Measurements from ENCODE around the gene KPRP.

The KPRP gene

GRCh38 chr1:152806576-152806975 lies 48.8 kb downstream of the KPRP start, which contains the start of gene LCE1C:
Gene LCE1C, minus strand, starts transcription at chr1:152806651. Its CDS starts 1,173 bp downstream, at chr1:152805478.
- H3K9me3 ChIP-seq (ENCODE audit: insufficient read depth, low read length), result no peaks in the 10 kb centered on the region
- no peak for DNase-seq (ENCODE audit: low read depth, low spot score)
- no peaks in the 10 kb centered on the region for H3K4me1 ChIP-seq (ENCODE audit: insufficient read depth, insufficient read length)
- H3K27me3 ChIP-seq (ENCODE audit: insufficient read depth, insufficient read length), result no peaks in the 10 kb centered on the region
- H3K4me3 ChIP-seq (ENCODE audit: insufficient read length, low read depth), result no peak within 1 kb of the TSS
- H3K36me3 ChIP-seq (ENCODE audit: insufficient read depth, insufficient read length, low read length), result no peaks in the 10 kb centered on the region
- H3K9ac ChIP-seq (ENCODE audit: insufficient read length, low read depth), result no peak within 1 kb of the TSS
- TF ChIP-seq ZNF274 (IDR thresholded peaks at IDR 0.05; ENCODE audit: low read depth, low read length) (no peak), SUZ12 (IDR thresholded peaks at IDR 0.05; ENCODE audit: extremely low read depth, insufficient read depth, insufficient read length) (no peak), YY1 (IDR thresholded peaks at IDR 0.05; ENCODE audit: insufficient read depth, insufficient read length) (no peak)

DNA sequence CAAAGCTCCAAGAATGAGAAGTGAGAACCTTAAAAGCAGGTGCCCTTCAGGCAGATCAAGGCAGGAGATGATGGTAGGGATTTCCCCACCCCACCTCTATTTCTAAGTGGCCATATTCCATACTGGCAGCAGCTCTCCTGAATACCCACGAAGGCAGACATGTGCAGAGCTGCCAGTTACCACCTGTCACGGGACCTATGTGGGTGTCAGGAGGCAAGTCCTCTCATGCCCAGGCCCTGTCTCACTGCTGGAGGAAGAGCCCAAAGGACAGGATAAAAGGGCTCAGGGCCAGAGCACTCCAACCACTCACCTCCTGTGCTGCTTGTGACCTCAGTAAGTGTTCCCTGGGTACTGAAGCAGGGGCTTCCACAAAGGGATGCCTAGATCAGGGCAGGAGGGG lies 53.2 kb downstream of the KPRP start:
- no peak for TF ChIP-seq YY1 (IDR thresholded peaks at IDR 0.05; ENCODE audit: insufficient read depth, insufficient read length)
- TF ChIP-seq SUZ12 (IDR thresholded peaks at IDR 0.05; ENCODE audit: extremely low read depth, insufficient read depth, insufficient read length), result no peak
- no peak for TF ChIP-seq ZNF274 (IDR thresholded peaks at IDR 0.05; ENCODE audit: low read depth, low read length)
- DNase-seq (ENCODE audit: low read depth, low spot score), result no peak
- H3K4me1 ChIP-seq (ENCODE audit: insufficient read depth, insufficient read length), result no peaks in the 10 kb centered on the region
- H3K36me3 ChIP-seq (ENCODE audit: insufficient read depth, insufficient read length, low read length), result no peaks in the 10 kb centered on the region
- no peak overlapping the region for H3K9ac ChIP-seq (ENCODE audit: insufficient read length, low read depth)
- H3K9me3 ChIP-seq (ENCODE audit: insufficient read depth, low read length), result no peaks in the 10 kb centered on the region
- H3K27me3 ChIP-seq (ENCODE audit: insufficient read depth, insufficient read length), result no peaks in the 10 kb centered on the region
- no peak overlapping the region for H3K4me3 ChIP-seq (ENCODE audit: insufficient read length, low read depth)

Data from NT2/D1 (cell line).